Esophagus muscularis mucosa (tissue), 4 donors: Measurements from ENCODE around the gene HIVEP2. TPM values are rescaled to one million over a fixed set of nuclear protein-coding genes. Genes with fewer than 3 reads are reported as not detected.

Experiments
- DNase-seq: peaks from one replicate; pipeline ENCODE4 v3.0.0-alpha.2; 2017; ENCODE audit errors: extremely low spot score
- H3K27ac ChIP-seq, 4 donors: fragments of 200-600 bp; sonication (generic); replicated peaks in 1 of 4; 1 replicate in 3 of 4; 2 replicates in 1 of 4; pipeline ENCODE4 v1.5.1; 2016 to 2019; ENCODE audit warnings: mild to moderate bottlenecking in 1 of 4
- H3K27me3 ChIP-seq, 4 donors: fragments of 200-600 bp; sonication (generic); one replicate each; pipeline versions ENCODE4 v1.5.1 to v1.6.0; 2016 to 2019
- H3K36me3 ChIP-seq, 4 donors: fragments of 200-600 bp; sonication (generic); one replicate each; pipeline ENCODE4 v1.5.1; 2016 to 2019
- H3K4me1 ChIP-seq, 4 donors: fragments of 200-600 bp; sonication (generic); one replicate each; pipeline ENCODE4 v1.5.1; 2016 to 2019
- H3K4me3 ChIP-seq, 4 donors: fragments of 200-600 bp; sonication (generic); 1 replicate in 2 of 4; 2 replicates in 2 of 4; pipeline ENCODE4 v1.5.1; 2016 to 2019; ENCODE audit warnings: mild to moderate bottlenecking in 4 of 4, moderate library complexity in 1 of 4
- H3K9me3 ChIP-seq, 4 donors: fragments of 200-600 bp; sonication (generic); 1 replicate in 3 of 4; 2 replicates in 1 of 4; pipeline ENCODE4 v1.5.1; 2016 to 2019
- EP300 ChIP-seq: sonication (generic); formaldehyde crosslinking; IDR thresholded peaks from one replicate; pipeline ENCODE4 v1.6.1; 2017; ENCODE audit warnings: antibody characterized with exemption
- POLR2A ChIP-seq: fragments of 450-650 bp; IDR thresholded peaks from one replicate; pipeline ENCODE4 v1.6.1; 2017; ENCODE audit warnings: antibody characterized with exemption, moderate library complexity, mild to moderate bottlenecking, low read depth
- POLR2AphosphoS5 ChIP-seq, 2 donors: sonication (generic); formaldehyde crosslinking; IDR thresholded peaks; one replicate each; pipeline ENCODE4 v1.6.1; 2017; ENCODE audit warnings: antibody characterized with exemption in 2 of 2
- WGBS: methylation state at CpG from one replicate; pipeline ENCODE4 v1.1.5; 2018; 5-methylcytosine and 5-hydroxymethylcytosine counted together
- intact Hi-C: fragments of 100-400 bp; cut with DNase I; formaldehyde crosslinking; loops from one replicate; pipeline ENCODE4 v1.15.1; 2023
- total RNA-seq, 4 donors: library from RNA; depleted of rRNA; stranded (reverse); fragments of >200 nt; gene quantifications; one replicate each; pipeline versions ENCODE4 v1.1.0 to v1.2.1, GENCODE V29; 2016
- TF ChIP-seq, protein P1 (sequence below), 3 experiments: fragments of 200-600 bp in 2 of 3; fragments of 450-650 bp in 1 of 3; sonication (generic) in 2 of 3; IDR thresholded peaks; one replicate each; pipeline ENCODE4 v1.5.1; 2017 to 2019; ENCODE audit warnings: antibody characterized with exemption in 3 of 3, mild to moderate bottlenecking in 2 of 3, moderate library complexity in 1 of 3

Gene HIVEP2
- total RNA-seq, 4 donors from 2014 or later = 20.3 to 29.3 (median 22.1) TPM

GRCh38 chr6:142926494-142927270, 18.3 kb downstream of the HIVEP2 start:
- Histone ChIP-seq H3K27me3 (no peaks in the 10 kb centered on the region), H3K27ac (peak overlapping the region; percentile 88 to 92 (median 90)), H3K36me3 (no peaks in the 10 kb centered on the region), H3K4me3 (peak overlapping the region; percentile 62 to 78 (median 64)), H3K4me1 (peaks cover 16 to 30% (median 21%) of the 10 kb centered on the region in 4 donors), H3K9me3 (no peaks in the 10 kb centered on the region)
- intact Hi-C loops = no loop called here
- peak; percentile 94 for DNase-seq
- 2% methylated on average over 23 of the region's 75 CpGs for WGBS
- TF ChIP-seq POLR2AphosphoS5 (IDR thresholded peaks at IDR 0.05) (peak; percentile 67 to 75), POLR2A (no peak)

DNA sequence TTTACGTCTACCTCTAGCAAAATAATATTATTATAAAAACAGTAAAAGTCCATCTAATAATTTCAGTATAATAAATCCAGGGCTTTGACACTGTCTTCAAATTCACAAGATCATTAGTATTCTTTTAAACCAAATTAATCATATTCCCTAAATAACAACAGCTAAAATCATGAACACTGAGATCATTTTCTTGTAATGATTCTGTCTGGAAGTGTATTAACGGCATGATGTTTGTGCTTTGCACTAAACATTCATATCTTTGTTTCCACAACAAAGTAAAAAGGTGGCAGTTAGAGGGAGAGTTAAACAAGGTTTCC, 18.8 kb downstream of the HIVEP2 start:
- no peaks in the 10 kb centered on the region for H3K9me3 ChIP-seq
- H3K4me3 ChIP-seq = peak overlapping the region; percentile 62 to 78 (median 64)
- no peak for DNase-seq
- peaks cover 16 to 30% (median 21%) of the 10 kb centered on the region in 4 donors for H3K4me1 ChIP-seq
- peak overlapping the region; percentile 88 to 92 (median 90) for H3K27ac ChIP-seq
- whole genome bisulfite sequencing = 44% methylated on average over 2 of the region's 2 CpGs
- TF ChIP-seq EP300 (no peak), POLR2AphosphoS5 (IDR thresholded peaks at IDR 0.05) (no peak), POLR2A (no peak)
- TF ChIP-seq, protein P1, sequence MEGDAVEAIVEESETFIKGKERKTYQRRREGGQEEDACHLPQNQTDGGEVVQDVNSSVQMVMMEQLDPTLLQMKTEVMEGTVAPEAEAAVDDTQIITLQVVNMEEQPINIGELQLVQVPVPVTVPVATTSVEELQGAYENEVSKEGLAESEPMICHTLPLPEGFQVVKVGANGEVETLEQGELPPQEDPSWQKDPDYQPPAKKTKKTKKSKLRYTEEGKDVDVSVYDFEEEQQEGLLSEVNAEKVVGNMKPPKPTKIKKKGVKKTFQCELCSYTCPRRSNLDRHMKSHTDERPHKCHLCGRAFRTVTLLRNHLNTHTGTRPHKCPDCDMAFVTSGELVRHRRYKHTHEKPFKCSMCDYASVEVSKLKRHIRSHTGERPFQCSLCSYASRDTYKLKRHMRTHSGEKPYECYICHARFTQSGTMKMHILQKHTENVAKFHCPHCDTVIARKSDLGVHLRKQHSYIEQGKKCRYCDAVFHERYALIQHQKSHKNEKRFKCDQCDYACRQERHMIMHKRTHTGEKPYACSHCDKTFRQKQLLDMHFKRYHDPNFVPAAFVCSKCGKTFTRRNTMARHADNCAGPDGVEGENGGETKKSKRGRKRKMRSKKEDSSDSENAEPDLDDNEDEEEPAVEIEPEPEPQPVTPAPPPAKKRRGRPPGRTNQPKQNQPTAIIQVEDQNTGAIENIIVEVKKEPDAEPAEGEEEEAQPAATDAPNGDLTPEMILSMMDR (IDR thresholded peaks at IDR 0.05) = no peak
- H3K27me3 ChIP-seq = no peaks in the 10 kb centered on the region
- no peaks in the 10 kb centered on the region for H3K36me3 ChIP-seq
- intact Hi-C loops = no loop called here

- WGBS = 82% methylated on average over 7 of the region's 7 CpGs
- TF ChIP-seq, protein P1 (IDR thresholded peaks at IDR 0.05) = no peak
- no peak for TF ChIP-seq POLR2A
- TF ChIP-seq EP300 = no peak
- TF ChIP-seq POLR2AphosphoS5 (IDR thresholded peaks at IDR 0.05) = no peak
- peak overlapping the region; percentile 88 to 92 (median 90) for H3K27ac ChIP-seq
- no peaks in the 10 kb centered on the region for H3K27me3 ChIP-seq
- no peak for DNase-seq
- H3K4me3 ChIP-seq = no peak overlapping the region
- intact Hi-C loops = no loop called here
- H3K4me1 ChIP-seq = peaks cover 16 to 30% (median 21%) of the 10 kb centered on the region in 4 donors
- no peaks in the 10 kb centered on the region for H3K36me3 ChIP-seq
- H3K9me3 ChIP-seq = no peaks in the 10 kb centered on the region
Measured at GRCh38 chr6:142925575-142926110, 19.3 kb downstream of the HIVEP2 start.

DNA sequence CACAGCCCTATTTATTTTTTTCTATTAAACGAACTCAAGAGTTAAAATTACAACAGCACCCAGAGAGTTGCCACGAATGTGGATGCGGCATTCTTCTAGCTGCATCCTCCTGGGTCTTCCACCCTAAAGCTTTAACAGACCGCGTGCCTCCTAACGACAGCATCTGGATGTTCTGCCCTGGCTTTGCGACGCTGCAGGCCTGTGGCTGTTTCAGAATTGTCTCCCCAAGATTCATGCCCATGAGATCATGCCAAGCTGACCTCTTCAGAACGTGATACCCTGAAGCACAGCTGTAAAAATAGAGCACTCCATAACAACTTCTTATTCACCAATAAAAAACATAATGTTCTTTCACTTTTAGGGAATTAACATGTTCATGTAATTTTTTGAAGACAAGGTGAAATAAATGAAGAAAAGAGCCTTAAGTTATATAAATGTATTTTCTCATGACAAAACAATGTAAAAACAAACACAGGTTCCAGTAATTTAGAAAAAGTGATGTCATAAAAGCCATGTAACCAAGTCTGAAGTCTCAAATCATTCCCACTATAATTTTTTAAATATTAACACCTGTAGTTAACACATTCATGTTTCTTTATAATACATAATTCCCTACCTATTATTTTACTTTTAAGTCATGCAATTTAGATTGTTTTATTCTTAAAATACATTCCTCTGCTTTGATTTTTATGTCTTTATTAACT, 26.5 kb downstream of the HIVEP2 start:
- no peak for DNase-seq
- Histone ChIP-seq H3K27ac (no peak overlapping the region), H3K9me3 (no peaks in the 10 kb centered on the region), H3K4me1 (peaks cover 0 to 3% (median 0%) of the 10 kb centered on the region in 4 donors), H3K36me3 (peaks cover 0 to 5% (median 0%) of the 10 kb centered on the region in 4 donors), H3K4me3 (no peak overlapping the region), H3K27me3 (no peaks in the 10 kb centered on the region)
- TF ChIP-seq EP300 (no peak), POLR2A (no peak), POLR2AphosphoS5 (IDR thresholded peaks at IDR 0.05) (no peak)
- TF ChIP-seq, protein P1 (IDR thresholded peaks at IDR 0.05) = no peak
- 88% methylated on average over 9 of the region's 9 CpGs for WGBS
- intact Hi-C loops = no loop called here

DNA sequence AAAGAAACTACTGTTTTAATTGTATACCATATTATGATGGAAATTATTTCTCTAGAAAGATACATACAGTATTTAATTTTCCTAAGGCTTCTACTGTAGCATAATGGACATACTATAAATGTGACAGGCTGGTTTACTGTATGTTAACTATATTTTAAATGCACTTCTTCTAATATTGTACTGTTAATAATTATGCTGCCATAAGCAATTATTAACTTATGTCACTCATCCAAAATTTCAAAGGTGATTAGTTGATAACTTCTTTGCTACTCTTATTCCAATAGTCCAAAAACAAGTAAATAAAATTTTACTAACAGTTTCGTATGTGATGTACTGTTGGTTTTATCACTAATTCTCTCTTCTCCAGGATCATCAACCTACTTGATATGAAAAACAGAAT, 28.1 kb downstream of the HIVEP2 start:
- no peak for DNase-seq

More for the DNA sequence above, 28.1 kb downstream of the HIVEP2 start:
- intact Hi-C loops = no loop called here
- TF ChIP-seq POLR2AphosphoS5 (IDR thresholded peaks at IDR 0.05) = no peak
- TF ChIP-seq, protein P1 (IDR thresholded peaks at IDR 0.05) = no peak
- TF ChIP-seq EP300 = no peak
- no peak overlapping the region for H3K4me3 ChIP-seq
- 90% methylated on average over 1 of the region's 1 CpG for WGBS
- no peak overlapping the region for H3K27ac ChIP-seq
- no peaks in the 10 kb centered on the region for H3K9me3 ChIP-seq
- peaks cover 0 to 3% (median 0%) of the 10 kb centered on the region in 4 donors for H3K4me1 ChIP-seq
- H3K27me3 ChIP-seq = no peaks in the 10 kb centered on the region
- peaks cover 0 to 5% (median 0%) of the 10 kb centered on the region in 4 donors for H3K36me3 ChIP-seq
